D721Med (cell line): ENCODE results near the gene IPCEF1.

Experiments used
- DNase-seq: peaks from one replicate; pipeline ENCODE4 v3.0.0; 2011; ENCODE audit warnings: low spot score; ENCODE audit not compliant: insufficient read length
- FAIRE-seq: peaks from 2 replicates; lab custom pipeline; 2011; peaks lifted over from hg19 to GRCh38; lab: Jason Lieb, UNC
- CTCF ChIP-seq: IDR thresholded peaks from 2 replicates; pipeline ENCODE4 v1.5.1; 2012; ENCODE audit warnings: mild to moderate bottlenecking, control low read depth; ENCODE audit not compliant: insufficient read depth; ENCODE audit errors: missing control alignments

Gene IPCEF1

GRCh38 chr6:154227862-154228520 is 128.6 kb downstream of the IPCEF1 start:
- FAIRE-seq (no peak), DNase-seq (no peak)
- TF ChIP-seq CTCF: no peak

- TF ChIP-seq CTCF: no peak
- DNase-seq: no peak
- FAIRE-seq: no peak
Measured at GRCh38 chr6:154226461-154226860, 130.1 kb downstream of the IPCEF1 start.

GRCh38 chr6:154223296-154223695 is 133.3 kb downstream of the IPCEF1 start:
- TF ChIP-seq CTCF: no peak
- no peak for FAIRE-seq
- no peak for DNase-seq

- DNase-seq (no peak), FAIRE-seq (no peak)
- TF ChIP-seq CTCF: no peak
Measured at GRCh38 chr6:154222716-154223115, 133.9 kb downstream of the IPCEF1 start.

GRCh38 chr6:154219250-154219649 is 137.4 kb downstream of the IPCEF1 start:
- FAIRE-seq: no peak

GRCh38 chr6:154218787-154219186 is 137.8 kb downstream of the IPCEF1 start:
- TF ChIP-seq CTCF: no peak
- FAIRE-seq: no peak
- DNase-seq: no peak

More at GRCh38 chr6:154219250-154219649, 137.4 kb downstream of the IPCEF1 start:
- no peak for TF ChIP-seq CTCF
- DNase-seq: no peak

- DNase-seq (no peak), FAIRE-seq (no peak)
Measured at GRCh38 chr6:154218301-154218700, 138.3 kb downstream of the IPCEF1 start.

More at GRCh38 chr6:154218301-154218700, 138.3 kb downstream of the IPCEF1 start:
- no peak for TF ChIP-seq CTCF
